ENCODE data around the gene RGSL1. TPM values are rescaled to one million over a fixed set of nuclear protein-coding genes. Genes with fewer than 3 reads are reported as not detected.

RGSL1 gene
- under 1 TPM in 1 of 4 donors, not detected in 3; 0.09 TPM for polyA plus RNA-seq (ENCODE audit: insufficient read length in 4 of 4)

DNA sequence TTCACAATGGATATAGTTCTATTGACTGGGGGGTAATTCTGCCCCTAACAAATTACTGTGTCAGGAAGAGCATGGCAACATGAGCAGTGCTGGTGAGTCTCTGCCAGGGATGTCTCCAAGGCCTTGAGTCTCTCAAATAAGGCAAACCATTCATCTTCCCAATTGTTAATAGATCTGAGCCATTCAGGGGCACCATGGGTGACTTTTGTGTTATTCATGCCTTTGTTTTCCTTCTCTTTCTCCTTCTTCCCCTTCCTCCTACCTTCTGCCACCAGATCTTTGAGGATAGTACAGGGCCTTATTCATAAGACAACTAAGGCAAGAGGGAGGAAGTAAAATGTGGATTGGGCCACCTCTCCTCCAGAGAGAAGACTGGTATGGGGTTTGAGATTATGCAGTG, at the start of gene RGSL1:
Gene RGSL1, plus strand, starts transcription at position 60 of the 400 bp plus-strand sequence. Its CDS starts 20 bp downstream, at position 80.
- no peak for DNase-seq (ENCODE audit: low read depth in 4 of 4, low spot score in 3 of 4)

DNA sequence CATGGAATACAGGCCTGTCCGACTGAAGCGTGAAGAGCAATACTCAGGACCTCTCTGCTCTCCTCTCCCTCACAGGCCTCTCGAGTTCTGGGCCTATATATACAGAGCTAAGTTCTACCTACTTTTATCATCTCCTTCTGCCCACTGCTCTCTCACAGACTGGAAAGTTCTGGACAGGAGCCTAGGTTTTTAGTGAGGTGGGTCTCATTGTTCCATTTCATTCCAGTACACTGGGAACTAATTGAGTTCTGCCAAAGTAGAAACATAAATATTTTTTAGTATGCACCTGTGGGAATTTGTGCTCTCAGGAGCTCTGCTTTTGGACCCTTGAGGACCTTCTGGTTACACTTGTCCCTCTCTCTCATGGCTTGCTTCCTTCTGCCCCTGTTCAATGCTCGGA, 49.4 kb upstream of the RGSL1 start, which contains the start of gene TEDDM1:
Gene TEDDM1, minus strand, starts transcription at position 101 of the 400 bp plus-strand sequence. CDS start 182 bp downstream, outside the sequence.
- DNase-seq (ENCODE audit: low read depth in 4 of 4, low spot score in 3 of 4) = no peak

GRCh38 chr1:182404781-182405180, 45.2 kb upstream of the RGSL1 start:
- no peak for DNase-seq (ENCODE audit: low read depth in 4 of 4, low spot score in 3 of 4)

GRCh38 chr1:182405578-182405977, 44.4 kb upstream of the RGSL1 start:
- no peak for DNase-seq (ENCODE audit: low read depth in 4 of 4, low spot score in 3 of 4)

- no peak for DNase-seq (ENCODE audit: low read depth in 4 of 4, low spot score in 3 of 4)
Measured at GRCh38 chr1:182406012-182406411, 43.9 kb upstream of the RGSL1 start.

GRCh38 chr1:182407724-182408123, 42.2 kb upstream of the RGSL1 start:
- no peak for DNase-seq (ENCODE audit: low read depth in 4 of 4, low spot score in 3 of 4)

DNA sequence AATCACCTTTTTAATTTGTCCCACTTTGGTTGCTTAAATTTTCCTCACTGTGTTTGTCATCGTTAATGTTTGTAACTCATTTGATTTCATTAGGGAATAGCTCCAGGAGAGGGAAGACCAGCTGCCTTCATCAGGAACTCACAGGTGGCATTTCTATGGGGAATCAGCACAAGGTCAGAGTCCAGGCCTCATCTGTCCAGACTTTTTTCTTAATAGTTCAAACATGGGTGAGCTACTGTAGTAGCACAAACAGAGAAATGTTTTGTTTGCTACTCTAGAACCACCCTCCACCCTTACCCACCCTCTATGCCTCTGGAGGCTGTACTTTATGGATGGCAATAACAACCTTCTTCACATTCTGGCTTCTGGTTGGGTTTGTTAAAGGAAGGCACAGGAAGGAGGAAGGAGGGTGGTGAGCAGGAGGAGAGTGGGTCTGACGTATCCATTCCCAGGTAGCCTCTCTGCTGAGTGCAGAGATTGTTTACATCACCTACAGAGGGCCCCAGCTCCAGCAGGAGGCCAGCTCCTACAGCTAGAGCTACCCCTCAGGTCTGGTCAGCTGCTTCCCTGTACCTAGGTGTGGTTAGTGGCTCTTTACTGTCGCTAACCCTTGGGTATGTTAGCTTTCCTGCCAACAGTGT, 41.4 kb upstream of the RGSL1 start:
- no peak for DNase-seq (ENCODE audit: low read depth in 4 of 4, low spot score in 3 of 4)

DNA sequence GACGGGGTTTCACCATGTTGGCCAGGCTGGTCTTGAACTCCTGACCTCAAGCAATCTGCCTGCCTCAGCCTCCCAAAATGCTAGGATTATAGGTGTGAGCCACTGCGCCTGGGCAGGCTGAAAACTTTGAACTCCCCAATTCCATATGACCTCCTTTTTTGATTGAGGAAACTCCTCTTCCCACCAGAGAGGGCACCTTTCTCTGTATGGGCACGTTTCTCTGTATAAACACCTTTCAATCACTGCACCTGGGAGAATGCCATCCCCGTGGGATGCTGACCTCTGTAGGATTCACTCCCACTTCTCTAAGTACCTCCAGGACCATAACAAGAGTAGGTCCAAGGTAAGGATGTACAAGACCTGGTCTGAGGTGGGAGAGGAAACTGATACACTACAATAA, 39.8 kb upstream of the RGSL1 start:
- DNase-seq (ENCODE audit: low read depth in 4 of 4, low spot score in 3 of 4) = no peak

DNA sequence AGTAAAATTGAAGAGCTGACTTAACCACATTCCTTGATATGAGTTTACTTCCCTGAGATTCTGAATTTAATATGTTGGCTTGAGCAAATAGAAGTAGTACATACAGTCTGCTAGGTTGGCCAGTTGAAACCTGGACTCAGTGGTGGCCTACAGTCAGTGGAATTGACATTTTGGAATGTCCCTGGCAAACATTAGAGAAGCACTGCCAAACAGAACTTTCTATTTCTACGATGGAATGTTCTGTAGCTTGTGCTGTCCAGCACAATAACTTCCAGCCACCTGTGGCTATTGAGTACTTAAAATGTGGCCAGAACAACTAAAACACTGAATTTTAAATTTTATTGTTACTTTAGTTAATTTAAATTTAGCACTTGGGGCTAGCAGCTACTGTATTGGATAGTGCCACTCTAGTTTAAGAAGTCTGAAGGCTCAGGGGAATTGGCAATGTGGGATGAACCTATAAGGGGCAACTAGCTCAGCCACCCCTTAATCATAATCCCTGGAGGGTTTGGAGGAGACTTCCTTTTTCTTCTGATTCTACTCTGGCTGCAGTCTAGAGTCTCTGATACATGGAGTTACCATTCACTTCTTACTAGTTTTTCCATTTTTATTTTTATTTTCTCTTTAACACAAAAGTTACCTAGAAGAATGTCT, 39.2 kb upstream of the RGSL1 start:
- DNase-seq (ENCODE audit: low read depth in 4 of 4, low spot score in 3 of 4) = no peak

DNA sequence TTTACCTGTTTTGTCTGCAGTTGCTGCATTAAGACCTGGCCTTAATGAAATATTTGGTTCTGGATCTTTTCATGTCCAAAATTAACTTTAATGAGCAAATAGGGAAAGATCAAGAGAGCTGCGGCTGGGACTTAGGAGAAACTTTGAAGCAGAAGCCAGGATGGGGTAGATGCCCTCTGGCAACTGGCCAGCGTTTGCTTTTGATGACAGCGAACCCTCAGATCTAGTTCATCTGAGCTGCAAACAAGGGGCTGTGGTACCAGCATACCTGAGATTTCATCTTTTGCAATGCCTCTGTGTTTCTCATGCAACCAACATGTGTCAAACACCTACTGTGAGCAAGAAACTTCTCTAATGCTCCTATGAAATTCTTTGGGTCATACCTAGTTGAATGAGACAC, 36.5 kb upstream of the RGSL1 start:
- DNase-seq (ENCODE audit: low read depth in 4 of 4, low spot score in 3 of 4) = no peak

DNA sequence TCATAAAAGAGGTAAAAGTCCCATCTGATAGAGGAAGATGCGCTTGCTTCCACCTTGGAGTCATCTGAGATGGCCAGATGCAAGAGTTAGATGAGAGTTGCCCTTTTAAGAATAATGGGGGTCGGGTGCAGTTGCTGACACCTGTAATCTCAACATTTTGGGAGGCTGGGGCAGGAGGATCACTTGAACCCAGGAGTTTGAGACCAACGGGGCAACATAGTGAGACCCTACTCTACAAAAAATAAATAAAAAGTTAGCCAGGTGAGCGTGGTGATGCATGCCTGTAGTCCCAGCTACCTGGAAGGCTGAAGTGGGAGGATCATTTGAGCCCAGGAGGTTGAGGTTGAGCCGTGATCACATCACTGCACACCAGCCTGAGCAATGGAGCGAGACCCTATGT, 36.0 kb upstream of the RGSL1 start:
- no peak for DNase-seq (ENCODE audit: low read depth in 4 of 4, low spot score in 3 of 4)

DNA sequence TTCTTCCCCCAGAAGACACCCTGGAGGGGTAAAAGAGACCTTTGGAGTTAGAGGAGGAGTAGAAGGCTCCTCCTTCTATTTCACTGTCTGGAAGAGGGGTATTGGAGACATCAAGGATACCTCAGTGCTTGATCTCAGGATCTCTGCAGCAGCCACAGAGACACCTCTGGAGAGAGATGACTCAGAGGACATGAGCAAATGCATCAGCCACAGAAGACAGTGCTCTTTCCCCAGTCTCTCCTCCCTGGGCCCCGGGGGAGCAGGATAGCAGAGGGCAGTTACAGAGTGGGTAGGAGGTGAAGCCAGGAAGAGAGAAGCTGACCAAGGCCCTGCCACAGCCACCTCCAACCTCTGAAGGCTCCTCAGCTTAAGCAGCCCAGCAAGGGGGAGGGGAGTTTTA, 34.2 kb upstream of the RGSL1 start:
- no peak for DNase-seq (ENCODE audit: low read depth in 4 of 4, low spot score in 3 of 4)

- DNase-seq (ENCODE audit: low read depth in 4 of 4, low spot score in 3 of 4) = no peak
Measured at GRCh38 chr1:182426442-182427430, 23.2 kb upstream of the RGSL1 start.

GRCh38 chr1:182428043-182428442, 21.9 kb upstream of the RGSL1 start:
- DNase-seq (ENCODE audit: low read depth in 4 of 4, low spot score in 3 of 4) = no peak

- DNase-seq (ENCODE audit: low read depth in 4 of 4, low spot score in 3 of 4) = no peak
Measured at GRCh38 chr1:182430263-182431068, 19.5 kb upstream of the RGSL1 start.

GRCh38 chr1:182431278-182431677, 18.7 kb upstream of the RGSL1 start:
- no peak for DNase-seq (ENCODE audit: low read depth in 4 of 4, low spot score in 3 of 4)

DNA sequence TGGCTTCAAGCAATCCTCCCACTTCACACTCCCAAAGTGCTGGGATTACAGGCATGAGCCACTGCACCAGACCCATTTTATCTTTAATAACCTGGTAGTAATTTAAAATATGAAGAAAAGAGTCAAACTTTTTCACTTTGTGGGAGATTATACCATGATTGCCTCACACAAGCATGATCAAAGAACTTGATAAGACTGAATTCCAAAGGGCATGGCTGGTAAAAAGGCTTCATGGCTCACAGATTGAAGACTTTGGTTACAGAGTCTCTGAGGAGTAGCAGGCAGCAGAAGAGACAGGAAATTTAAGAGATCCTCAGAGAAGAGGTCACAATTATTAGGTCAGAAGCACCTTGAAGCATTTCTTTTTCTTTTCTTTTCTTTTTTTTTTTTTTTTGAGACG, 16.4 kb upstream of the RGSL1 start:
- no peak for DNase-seq (ENCODE audit: low read depth in 4 of 4, low spot score in 3 of 4)

DNA sequence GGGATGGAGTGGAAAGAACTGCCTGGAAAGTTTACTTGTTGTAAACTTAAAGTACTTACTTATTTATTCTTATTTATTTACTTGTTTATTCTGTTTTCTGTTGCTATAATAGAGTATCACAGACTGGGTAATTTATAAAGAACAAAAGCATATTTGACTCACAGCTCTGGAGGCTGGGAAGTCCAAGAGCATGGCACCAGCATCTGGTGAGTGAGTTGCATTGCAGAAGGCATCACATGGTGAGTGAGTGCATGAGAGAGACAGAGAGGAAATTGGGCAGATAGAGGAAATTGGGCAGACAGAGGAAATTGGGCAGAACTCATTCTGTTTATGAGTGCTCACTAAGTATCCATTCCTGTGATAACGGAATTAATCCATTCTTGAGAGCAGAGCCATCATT, 11.6 kb upstream of the RGSL1 start:
- DNase-seq (ENCODE audit: low read depth in 4 of 4, low spot score in 3 of 4) = no peak

DNA sequence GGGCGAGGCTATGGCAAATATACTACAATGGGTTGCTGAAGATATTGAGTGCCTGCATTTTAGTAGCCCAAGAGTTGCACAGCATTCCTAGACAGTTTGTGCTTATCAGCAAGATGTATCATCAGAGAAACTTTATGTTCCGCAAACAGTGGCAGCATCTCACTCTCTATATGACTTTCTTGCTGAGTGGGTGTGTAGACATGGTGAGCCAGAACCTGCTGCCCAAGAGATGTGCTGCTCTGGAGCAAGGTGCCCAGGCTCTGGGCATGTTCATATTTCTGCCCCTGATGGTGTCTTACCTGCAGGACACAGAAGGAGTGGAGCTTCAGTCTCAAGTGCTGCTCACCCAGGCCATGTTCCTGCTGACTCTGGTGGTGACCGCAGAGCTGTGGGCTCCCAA, 8.2 kb upstream of the RGSL1 start:
- no peak for DNase-seq (ENCODE audit: low read depth in 4 of 4, low spot score in 3 of 4)

DNA sequence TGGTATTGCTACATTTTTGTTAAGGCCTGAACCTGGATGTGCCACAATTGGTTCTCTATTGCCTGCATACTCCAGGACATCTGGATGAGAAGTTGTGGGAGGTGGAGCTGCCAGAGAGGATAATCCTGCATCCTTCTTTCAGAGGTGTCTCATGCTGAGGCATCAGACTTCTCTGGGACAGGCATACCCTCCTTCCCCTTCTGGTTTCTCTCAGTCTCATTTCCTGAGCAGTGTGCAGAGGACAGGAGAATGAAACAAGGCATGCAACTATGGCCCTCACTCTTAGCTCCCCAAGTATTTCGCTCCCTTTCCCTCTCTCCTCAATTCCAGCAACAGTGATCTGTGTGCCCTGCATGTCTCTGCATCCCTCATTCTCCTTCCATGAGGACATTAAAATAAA, 7.6 kb upstream of the RGSL1 start:
- no peak for DNase-seq (ENCODE audit: low read depth in 4 of 4, low spot score in 3 of 4)

Data from right renal pelvis (tissue), 4 donors.